ENCODE measurements around the gene COLGALT1.
"Not testable (repeated sequence)": the region's sequence is repeated elsewhere in the genome, so short reads cannot be mapped to it uniquely, and the experiment has no call there.

The COLGALT1 gene

DNA sequence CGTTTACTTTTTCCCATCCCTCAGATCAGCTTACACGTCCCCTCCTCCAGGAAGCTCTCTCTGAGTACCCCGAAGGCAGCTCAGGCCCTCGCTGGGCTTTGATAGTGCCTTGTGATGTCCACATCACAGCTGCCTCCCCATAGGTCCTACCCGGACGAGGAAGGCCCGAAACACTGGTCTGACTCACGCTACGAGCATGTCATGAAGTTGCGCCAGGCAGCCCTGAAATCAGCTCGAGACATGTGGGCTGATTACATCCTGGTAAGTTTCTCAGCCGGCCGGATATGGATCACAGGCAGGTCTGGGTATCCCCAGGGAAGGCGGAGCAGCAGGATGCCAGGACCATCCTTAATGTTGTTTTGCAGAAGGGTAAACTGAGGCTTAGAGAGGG lies 4.8 kb downstream of the COLGALT1 start:
- DNase-seq (ENCODE audit: low read depth): no peak

DNA sequence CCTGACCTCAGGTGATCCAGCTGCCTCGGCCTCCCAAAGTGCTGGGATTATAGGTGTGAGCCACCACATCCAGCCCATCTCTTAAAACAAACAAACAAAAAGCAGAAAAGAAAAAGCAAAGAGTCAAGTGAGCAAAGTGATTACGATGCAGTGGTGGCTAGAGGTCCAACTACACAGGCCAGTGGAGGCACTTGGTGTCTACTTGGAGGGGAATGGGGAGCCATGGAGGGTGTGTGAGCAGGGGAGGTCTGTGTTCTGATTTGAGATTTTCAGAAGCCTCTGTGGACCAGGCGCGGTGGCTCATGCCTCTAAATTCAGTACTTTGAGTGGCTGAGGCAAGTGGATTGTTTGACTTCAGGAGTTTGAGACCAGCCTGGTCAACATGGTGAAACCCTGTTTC lies 6.6 kb downstream of the COLGALT1 start:
- DNase-seq (ENCODE audit: low read depth): no peak

DNA sequence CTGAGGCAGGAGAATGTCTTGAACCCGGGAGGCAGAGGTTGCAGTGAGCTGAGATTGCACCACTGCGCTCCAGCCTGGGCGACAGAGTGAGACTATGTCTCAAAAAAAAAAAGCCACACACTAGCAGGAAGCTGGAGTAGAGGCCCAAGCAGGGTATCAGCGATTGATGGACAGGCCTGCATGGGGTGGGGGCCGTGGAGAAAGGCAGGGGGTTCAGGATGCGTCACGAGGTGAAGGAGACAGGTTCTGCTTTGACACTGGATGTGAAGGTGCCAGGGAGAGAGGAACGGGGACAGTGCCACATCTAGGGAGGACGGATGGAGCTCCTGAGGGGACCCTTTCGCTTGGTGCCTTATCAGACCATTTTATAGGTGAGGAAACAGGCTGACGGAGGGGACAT lies 7.1 kb downstream of the COLGALT1 start:
- no peak for DNase-seq (ENCODE audit: low read depth)

DNA sequence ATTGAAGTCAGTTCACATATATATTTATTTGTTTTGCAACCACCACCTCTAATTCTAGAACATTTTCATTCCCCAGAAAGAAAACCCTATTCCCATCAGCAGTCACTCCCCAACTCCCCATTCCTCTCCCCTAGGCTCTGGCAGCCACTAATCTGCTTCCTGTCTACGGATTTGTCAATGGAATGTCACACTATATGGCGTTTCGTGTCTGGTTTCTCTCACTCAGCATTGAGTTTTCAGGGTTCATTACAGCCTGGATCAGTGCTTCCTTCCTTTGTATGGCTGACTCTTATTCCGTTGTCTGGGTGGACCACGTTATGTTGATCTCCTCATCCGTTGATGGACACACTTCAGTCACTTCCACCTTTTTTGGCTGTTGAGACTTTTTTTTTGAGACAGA lies 9.3 kb downstream of the COLGALT1 start:
- no peak for DNase-seq (ENCODE audit: low read depth)

DNA sequence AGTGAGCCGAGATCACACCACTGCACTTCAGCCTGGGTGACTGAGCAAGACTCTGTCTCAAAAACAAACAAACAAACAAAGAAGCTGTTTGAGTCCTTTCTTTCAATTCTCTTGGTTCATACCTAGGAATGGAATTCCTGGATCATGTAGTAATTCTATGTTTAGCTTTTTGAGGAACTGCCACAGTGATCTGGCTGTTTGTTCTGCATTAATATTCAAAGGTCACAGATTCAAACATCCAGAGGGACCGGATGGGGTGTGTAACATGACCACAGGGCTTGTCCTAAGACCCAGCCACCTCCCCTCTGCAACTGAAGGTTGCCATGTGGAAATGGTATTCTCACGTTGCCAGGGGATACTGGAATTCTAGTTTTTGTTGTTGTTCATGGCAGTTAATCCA lies 10.2 kb downstream of the COLGALT1 start:
- no peak for DNase-seq (ENCODE audit: low read depth)

DNA sequence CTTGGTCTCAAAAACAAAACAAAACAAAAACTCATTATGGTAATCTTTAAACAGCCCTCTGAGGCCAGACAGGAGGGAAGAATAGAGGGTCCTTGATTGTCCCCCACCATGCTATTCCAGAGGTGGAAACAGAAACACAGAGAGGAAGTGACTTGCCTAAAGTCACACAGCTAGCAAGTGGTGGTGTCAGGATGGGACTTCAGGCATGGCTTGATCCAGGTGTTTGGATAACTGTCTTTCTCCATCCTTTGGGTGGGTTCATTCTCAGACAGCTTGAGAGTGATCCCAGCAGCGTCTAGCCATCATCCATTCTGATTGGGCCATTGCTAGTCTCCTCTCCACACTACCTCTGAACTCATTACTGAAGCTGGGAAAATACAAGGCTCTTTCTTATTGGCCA lies 12.5 kb downstream of the COLGALT1 start:
- DNase-seq (ENCODE audit: low read depth): no peak

DNA sequence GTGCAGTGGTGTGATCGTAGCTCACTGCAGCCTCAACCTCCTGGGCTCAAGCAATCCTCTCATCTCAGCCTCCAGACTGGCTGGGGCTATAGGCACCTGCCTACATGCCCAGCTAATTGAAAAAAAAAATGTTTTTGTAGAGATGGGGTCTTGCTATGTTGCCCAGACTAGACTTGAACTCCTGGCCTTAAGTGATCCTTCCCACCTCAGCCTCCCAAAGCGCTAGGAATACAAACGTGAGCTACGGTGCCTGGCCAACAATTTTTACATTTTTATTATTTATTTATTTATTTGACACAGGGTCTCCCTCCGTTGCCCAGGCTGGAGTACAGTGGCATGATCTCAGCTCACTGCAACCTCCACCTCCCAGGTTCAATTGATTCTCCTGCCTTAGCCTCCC lies 14.8 kb downstream of the COLGALT1 start:
- not testable (repeated sequence) for DNase-seq (ENCODE audit: low read depth)

DNA sequence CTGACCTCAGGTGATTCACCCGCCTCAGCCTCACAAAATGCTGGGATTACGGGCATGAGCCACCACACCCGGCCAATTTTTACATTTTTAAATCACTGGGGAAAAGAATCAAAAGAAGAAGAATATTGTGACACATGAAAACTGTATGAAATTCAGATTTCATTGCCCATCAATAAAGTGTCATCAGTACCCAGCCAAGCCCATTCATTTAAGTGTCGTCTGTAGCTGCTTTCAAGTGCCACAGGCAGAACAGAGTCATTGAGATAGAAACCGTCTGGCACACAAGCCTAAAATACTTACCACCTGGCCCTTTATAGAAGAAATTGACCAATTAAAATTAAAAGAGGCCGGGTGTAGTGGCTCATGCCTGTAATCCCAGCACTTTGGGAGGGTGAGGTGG lies 15.3 kb downstream of the COLGALT1 start:
- no peak for DNase-seq (ENCODE audit: low read depth)

DNA sequence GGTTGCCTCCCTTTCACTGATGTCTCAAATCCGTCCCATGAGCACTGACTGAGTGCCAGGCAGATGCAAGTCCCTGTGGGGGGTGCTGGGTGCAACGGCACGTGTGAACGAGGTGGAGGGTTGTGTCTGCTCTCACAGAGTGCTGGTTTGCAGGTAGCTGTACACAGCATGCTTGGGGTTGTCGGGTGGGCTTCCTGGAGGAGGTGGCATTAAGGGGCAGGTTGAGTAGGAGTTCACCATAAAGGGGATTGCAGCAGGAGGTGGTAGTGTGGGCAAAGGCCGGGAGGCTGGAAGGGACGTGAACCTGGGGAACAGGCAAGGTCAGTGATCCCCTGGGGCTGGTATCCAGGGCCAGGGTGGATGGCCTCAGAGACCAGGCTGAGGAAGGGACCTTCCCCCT lies 17.2 kb downstream of the COLGALT1 start:
- DNase-seq (ENCODE audit: low read depth): no peak

DNA sequence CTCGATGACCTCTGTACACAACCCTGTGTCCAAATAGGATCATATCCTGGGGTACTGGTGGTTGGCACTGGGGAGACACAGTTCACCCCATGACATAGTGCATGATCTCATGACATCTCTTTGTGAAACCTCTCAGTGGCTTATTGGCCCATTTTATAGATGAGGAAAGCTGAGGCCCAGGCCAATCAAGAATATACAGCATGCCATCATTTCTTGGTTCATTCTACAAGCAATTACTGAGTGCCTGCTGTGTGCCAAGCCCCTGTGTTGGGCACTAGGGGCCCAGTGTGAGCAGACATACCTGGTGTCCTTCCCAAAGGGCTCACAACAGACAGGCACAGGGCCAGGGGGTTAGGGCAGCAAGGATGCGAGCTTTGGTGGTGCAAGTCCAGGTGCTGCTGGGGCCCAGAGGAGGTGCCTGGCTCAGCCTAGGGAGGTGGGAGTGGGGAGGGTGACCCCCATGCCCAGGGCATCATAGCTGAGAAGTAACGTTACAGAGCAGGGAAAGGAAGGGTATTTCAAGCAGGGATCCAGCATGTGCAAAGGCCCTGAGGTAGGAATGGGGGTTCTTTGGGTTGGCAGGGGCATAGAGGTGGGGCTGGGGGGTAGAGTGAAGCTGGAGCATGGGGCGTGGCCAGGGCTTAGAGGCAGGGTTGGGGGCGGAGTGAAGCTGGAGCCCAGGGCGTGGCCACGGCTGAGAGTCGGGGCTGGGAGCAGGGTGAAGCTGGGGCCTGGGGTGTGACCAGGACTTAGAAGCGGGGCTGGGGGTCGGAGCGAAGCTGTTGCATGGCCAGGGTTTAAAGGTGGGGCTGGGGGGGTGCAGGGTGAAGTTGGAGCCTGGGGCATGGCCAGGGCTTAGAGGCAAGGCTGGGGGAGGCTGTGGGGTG lies 20.7 kb downstream of the COLGALT1 start:
- DNase-seq (ENCODE audit: low read depth): no peak

DNA sequence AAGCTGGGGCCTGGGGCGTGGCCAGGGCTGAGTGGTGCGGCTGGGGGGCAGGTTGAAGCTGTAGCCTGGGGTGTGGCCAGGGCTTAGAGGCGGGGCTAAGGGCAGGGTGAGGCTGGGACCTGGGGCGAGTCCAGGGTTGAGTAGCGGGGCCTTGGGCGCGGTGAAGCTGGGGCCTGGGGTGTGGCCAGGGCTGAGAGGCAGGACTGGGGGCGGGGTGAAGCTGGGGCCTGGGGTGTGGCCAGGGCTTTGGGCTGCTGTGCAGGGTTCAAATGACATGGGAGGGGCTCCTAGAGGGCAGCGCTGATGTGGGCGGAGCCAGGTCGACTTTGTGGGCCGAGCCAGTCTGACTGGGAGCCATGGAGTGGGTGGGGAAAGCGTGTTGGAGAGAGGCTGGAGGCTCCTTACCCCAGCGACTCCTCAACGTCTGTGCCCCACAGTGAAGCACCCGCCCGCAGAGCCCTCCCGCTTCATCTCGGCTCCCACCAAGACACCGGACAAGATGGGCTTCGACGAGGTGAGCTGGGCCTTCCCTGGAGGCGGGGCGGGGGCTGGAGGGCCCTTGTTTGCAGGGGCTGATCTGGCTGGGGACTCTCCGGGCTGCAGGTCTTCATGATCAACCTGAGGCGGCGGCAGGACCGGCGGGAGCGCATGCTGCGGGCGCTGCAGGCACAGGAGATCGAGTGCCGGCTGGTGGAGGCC lies 21.5 kb downstream of the COLGALT1 start:
- DNase-seq (ENCODE audit: low read depth): no peak

DNA sequence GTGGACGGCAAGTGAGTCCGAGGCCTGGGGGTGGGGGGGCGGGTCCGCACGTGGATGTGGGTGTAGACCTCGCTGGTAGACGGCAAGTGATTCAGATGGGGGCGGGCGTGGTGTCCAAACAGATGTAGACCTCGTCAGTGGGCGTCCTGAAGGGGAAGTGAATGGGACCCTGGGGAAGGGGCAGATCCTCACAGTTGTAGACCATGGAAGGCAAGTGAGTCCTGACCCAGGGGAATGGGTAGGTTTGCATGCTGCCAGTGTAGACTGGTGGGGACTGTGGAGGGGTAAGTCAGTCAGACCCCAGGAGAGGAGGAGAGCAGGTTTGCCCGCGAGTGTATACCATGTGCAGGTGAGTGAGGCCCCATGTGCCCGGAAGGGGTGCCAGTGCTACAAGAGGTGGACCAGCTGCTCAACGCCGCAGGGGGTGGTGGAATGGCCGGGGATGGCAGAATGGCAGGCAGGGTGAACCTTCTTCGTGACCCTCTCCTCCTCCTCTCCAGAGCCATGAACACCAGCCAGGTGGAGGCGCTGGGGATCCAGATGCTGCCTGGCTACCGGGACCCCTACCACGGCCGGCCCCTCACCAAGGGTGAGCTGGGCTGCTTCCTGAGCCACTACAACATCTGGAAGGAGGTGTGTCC lies 22.1 kb downstream of the COLGALT1 start:
- DNase-seq (ENCODE audit: low read depth): no peak

DNA sequence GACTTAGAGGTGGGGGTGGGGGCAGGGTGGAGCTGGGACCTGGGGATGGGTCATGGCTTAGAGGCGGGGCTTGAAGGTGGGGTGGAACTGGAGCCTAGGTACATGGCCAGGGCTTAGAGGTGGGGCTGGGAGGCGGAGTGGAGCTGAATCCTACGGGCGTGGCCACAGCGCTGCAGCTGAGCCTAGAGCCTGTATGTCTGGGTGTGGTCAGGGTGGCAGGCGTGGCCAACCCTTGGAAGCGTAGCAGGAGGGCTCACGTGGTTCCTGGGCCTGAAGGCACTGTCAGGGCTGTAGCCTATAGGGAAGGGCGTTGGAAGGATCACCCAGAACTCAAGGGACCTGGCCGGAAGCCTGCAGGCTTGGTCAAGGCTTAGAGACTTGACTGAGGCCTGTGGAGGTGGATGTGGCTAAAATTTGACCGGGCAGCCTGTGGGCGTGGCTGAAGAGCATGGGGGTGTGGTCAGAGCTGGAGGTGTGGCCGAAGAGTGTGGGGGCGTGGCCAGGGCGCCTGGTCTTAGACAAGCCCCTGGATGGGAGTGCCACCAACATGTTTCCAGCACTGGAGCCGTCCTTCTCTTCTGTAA lies 24.3 kb downstream of the COLGALT1 start:
- DNase-seq (ENCODE audit: low read depth): no peak

DNA sequence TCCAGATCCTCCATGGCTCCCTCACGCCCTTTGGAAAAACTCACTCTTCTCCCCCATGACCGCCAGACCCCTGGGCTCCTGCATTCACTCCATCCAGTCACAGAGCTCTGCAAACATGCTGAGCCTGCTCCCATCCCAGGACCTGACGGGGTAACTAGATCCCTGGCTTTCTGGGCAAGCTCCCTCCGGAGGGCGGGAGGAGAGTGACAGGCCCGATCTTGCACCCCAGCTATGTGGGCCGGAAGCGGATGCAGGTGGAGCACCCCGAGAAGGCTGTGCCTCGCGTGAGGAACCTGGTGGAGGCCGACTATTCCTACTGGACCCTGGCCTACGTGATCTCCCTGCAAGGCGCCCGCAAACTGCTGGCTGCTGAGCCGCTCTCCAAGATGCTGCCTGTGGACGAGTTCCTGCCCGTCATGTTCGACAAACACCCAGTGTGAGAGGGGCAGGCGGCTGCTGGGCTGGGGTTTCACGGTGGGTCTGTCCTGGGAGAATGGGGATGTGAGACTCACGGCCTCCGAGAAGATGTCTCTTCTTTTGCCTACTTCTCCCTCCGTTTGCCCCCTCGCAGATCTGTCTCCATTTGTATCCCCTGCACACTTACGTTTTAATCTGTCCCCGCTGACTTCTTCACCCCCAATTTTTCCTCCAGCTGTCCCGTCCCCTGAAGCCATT lies 25.2 kb downstream of the COLGALT1 start:
- DNase-seq (ENCODE audit: low read depth): no peak

DNA sequence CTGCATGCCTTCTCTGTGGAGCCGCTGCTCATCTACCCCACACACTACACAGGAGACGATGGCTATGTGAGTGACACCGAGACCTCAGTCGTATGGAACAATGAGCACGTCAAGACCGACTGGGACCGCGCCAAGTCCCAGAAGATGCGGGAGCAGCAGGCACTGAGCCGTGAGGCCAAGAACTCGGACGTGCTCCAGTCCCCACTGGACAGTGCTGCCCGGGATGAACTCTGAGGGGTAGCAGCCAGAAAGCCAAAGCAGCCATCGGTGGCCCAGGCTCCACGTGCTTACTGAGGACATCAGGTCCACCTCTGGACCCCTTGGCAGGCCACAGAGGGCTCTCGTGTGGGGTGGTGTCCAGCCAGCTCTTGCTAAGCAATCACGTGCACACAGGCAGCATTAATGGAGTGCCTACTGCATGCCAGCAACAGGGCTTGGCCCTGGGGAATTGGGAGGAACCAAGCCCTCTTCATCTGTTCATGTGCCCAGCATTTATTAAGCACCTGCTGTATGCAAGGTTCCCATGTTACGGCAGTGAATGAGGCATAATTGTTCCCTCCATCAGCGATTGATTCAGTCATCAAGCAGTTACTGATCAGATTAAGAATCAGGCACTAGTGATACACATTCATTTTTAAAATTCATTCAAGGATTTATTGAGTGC lies 25.9 kb downstream of the COLGALT1 start:
- no peak for DNase-seq (ENCODE audit: low read depth)

DNA sequence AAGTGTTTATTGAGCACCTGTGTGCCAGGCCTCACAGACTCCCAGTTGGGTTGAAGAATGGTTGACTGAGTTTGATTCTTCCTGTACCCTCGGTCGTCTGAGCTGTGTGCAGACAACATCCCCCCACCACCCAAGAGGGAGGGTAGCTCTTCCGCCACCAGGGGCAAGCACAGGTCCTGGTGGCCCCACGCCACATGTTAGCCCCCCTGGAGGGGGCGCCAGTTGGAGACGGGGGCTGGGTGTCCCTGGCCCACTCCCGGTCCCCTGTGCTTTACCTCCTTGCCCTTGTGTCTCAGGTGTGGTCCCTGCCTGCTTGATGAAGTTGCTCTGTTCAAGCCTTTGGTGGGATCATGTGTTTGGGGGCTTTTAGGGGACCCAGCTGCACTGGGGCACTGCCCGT lies 27.2 kb downstream of the COLGALT1 start:
- no peak for DNase-seq (ENCODE audit: low read depth)

DNA sequence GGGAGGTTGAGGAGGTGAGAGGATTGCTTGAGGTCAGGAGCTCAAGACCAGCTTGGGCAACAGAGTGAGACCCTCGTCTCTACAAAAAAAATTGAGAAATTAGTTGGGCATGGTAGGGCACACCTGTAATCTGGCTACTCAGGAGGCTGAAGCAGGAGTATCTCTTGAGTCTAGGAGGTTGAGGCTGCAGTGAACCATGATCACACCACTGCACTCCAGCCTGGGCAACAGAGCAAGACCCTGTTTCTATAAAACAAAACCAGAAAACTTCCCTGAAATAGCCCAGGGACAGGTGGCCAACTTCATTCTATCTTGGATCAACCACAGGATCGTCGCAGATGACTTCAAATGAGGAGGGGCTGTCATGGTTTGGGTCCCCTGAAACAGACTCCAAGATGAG lies 28.7 kb downstream of the COLGALT1 start:
- no peak for DNase-seq (ENCODE audit: low read depth)

DNA sequence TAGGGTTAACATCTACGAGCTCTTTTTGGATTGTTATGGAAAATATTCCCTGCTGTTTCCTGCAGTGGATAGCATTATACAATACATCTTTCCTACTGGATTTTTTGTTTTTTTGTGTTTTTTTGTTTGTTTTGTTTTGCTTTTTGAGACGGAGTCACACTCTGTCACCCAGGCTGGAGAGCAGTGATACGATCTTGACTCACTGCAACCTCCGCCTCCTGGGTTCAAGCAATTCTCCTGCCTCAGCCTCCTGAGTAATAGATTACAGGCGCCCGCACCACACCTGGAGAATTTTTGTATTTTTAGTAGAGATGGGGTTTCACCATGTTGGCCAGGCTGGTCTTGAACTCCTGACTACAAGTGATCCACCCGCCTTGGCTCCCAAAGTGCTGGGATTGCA lies 29.9 kb downstream of the COLGALT1 start:
- not testable (repeated sequence) for DNase-seq (ENCODE audit: low read depth)

DNA sequence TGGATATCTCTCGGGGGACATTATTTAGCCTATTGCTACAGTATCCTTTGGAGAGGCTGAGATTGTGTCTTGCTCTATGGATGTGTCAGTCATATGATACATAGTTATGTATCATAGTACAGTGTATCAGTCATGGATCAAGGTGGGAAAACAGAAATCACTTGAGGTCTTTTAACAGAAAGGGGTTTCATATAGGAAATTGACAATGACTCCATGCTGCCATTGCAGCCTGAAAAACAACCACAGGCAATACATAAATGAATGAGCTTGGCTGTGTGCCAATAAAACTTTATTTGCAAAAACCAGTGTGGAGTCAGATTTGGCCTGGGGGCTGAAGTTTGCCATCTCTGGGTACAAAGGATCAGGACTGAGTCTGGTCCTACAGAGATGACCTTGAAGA lies 35.4 kb downstream of the COLGALT1 start:
- DNase-seq (ENCODE audit: low read depth): no peak

DNA sequence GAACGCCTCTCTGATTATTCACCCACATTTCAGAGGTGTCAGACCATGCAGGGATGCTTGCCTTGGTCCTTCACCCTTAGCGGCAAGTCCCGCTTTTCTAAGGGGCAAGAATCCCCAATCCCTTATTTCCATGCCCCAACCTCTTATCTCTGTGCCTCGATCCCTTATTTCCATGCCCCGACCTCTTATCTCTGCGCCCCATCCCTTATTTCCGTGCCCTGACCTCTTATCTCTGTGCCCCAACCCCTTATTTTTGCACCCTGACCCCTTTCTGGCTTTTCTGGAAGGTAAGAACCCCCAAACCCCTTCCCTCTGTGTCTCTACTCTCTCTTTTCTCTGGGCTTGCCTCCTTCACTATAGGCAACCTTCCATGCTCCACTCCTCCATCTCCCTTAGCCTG lies 38.8 kb downstream of the COLGALT1 start:
- not testable (repeated sequence) for DNase-seq (ENCODE audit: low read depth)

DNA sequence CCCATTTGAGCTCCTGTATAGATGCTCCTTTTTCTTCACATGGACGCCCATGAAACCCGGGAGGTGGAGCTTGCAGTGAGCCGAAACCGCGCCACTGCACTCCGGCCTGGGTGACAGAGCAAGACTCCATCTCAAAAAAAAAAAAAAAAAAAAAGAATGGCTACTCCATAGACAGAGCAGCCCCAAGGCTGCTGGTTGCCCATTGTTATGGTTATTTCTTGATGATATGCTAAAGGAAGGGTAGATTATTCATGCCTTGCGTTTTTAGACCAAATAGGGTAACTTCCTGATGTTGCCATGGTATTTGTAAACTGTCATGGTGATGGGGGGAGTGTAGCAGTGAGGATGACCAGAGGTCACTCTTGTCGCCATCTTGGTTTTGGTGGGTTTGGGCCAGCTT lies 42.6 kb downstream of the COLGALT1 start:
- not testable (repeated sequence) for DNase-seq (ENCODE audit: low read depth)

DNA sequence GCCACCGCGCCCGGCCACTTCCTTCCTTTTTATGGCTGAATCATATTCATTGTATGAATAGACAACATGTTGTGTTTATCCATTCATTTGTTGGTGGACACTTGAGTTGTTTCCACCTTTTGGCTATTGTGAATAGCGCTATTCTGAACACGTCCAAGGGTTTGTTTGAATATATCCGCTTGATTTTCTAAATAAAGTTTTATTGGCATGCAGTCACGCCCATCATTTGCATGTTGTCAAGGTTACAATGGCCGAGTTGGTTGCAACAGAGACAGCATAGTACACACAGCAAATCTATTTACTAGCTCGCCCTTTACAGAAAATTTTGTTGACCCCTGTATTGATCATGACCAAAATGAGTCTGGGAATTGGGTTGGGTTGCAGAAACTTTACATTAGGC lies 43.5 kb downstream of the COLGALT1 start:
- DNase-seq (ENCODE audit: low read depth): no peak
